ENCODE data around the gene MED13L.

DNA sequence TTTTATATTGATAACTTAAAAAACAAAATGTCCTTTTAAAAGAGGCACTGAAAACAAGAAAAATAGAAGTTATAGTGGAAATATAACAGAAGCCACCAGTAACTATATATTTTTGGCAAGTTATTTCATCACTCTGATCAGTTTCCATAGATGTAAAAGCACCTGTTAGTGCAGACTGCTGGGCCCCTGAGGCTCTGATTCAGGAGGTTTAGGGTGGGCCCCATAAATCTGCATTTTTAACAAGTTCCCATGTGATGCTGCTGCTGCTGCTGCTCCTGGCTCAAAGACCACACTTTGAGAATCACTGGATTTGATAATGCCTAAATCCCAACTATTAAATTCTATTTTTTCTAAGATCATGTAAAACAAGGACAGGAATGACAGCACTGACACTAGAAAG lies 251.1 kb downstream of the MED13L start:
- TF ChIP-seq, protein P1, sequence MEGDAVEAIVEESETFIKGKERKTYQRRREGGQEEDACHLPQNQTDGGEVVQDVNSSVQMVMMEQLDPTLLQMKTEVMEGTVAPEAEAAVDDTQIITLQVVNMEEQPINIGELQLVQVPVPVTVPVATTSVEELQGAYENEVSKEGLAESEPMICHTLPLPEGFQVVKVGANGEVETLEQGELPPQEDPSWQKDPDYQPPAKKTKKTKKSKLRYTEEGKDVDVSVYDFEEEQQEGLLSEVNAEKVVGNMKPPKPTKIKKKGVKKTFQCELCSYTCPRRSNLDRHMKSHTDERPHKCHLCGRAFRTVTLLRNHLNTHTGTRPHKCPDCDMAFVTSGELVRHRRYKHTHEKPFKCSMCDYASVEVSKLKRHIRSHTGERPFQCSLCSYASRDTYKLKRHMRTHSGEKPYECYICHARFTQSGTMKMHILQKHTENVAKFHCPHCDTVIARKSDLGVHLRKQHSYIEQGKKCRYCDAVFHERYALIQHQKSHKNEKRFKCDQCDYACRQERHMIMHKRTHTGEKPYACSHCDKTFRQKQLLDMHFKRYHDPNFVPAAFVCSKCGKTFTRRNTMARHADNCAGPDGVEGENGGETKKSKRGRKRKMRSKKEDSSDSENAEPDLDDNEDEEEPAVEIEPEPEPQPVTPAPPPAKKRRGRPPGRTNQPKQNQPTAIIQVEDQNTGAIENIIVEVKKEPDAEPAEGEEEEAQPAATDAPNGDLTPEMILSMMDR (IDR thresholded peaks at IDR 0.05): no peak
- no peak for TF ChIP-seq POLR2A (IDR thresholded peaks at IDR 0.05)
- no peak for TF ChIP-seq EP300 (IDR thresholded peaks at IDR 0.05)
- no peak for TF ChIP-seq POLR2AphosphoS5 (IDR thresholded peaks at IDR 0.05)
